ENCODE results near the gene DCDC2C. TPM values are rescaled to one million over a fixed set of nuclear protein-coding genes. Genes with fewer than 3 reads are reported as not detected.

Gene DCDC2C
- polyA plus RNA-seq, 1 donor: 0.46 TPM

- no peak for DNase-seq
Measured at GRCh38 chr2:3747032-3747654, 43.8 kb downstream of the DCDC2C start.

GRCh38 chr2:3747826-3748225, 44.5 kb downstream of the DCDC2C start:
- DNase-seq: no peak

- DNase-seq: no peak
Measured at GRCh38 chr2:3749201-3749600, 45.8 kb downstream of the DCDC2C start.

GRCh38 chr2:3751251-3751650, 47.9 kb downstream of the DCDC2C start:
- DNase-seq: no peak

GRCh38 chr2:3751806-3752205, 48.4 kb downstream of the DCDC2C start:
- DNase-seq: no peak

- no peak for DNase-seq
Measured at GRCh38 chr2:3752376-3752775, 49.0 kb downstream of the DCDC2C start.

GRCh38 chr2:3753561-3753960, 50.2 kb downstream of the DCDC2C start:
- DNase-seq: no peak

- no peak for DNase-seq
Measured at GRCh38 chr2:3754280-3754679, 50.9 kb downstream of the DCDC2C start.

- DNase-seq: no peak
Measured at GRCh38 chr2:3754795-3755194, 51.4 kb downstream of the DCDC2C start.

- no peak for DNase-seq
Measured at GRCh38 chr2:3755277-3755676, 51.9 kb downstream of the DCDC2C start.

- no peak for DNase-seq
Measured at GRCh38 chr2:3756306-3756705, 52.9 kb downstream of the DCDC2C start.

GRCh38 chr2:3758906-3759305, 55.5 kb downstream of the DCDC2C start:
- no peak for DNase-seq

- DNase-seq: no peak
Measured at GRCh38 chr2:3759331-3759730, 56.0 kb downstream of the DCDC2C start.

GRCh38 chr2:3759761-3760160, 56.4 kb downstream of the DCDC2C start:
- no peak for DNase-seq

GRCh38 chr2:3761272-3761671, 57.9 kb downstream of the DCDC2C start:
- no peak for DNase-seq

GRCh38 chr2:3762771-3763447, 59.5 kb downstream of the DCDC2C start:
- DNase-seq: no peak

GRCh38 chr2:3766824-3767223, 63.4 kb downstream of the DCDC2C start:
- DNase-seq: no peak

- no peak for DNase-seq
Measured at GRCh38 chr2:3768960-3769765, 65.8 kb downstream of the DCDC2C start.

GRCh38 chr2:3769766-3770165, 66.4 kb downstream of the DCDC2C start:
- no peak for DNase-seq

- no peak for DNase-seq
Measured at GRCh38 chr2:3770724-3771415, 67.5 kb downstream of the DCDC2C start.

- DNase-seq: no peak
Measured at GRCh38 chr2:3771576-3771975, 68.2 kb downstream of the DCDC2C start.

GRCh38 chr2:3774336-3774735, 71.0 kb downstream of the DCDC2C start:
- no peak for DNase-seq

GRCh38 chr2:3776311-3776710, 72.9 kb downstream of the DCDC2C start:
- DNase-seq: no peak

Data from hindlimb muscle (tissue), 1 donor.